Esophagus mucosa (tissue), 1 donor: ENCODE measurements around the gene RPL21. TPM values are rescaled to one million over a fixed set of nuclear protein-coding genes. Genes with fewer than 3 reads are reported as not detected.
A peak's percentile ranks its signal among the peaks of the same experiment; 100 is the strongest.
"Not testable (repeated sequence)": the region's sequence is repeated elsewhere in the genome, so short reads cannot be mapped to it uniquely, and the experiment has no call there.

Experiments used
- ATAC-seq: fragments of 200-7000 bp; cut with Tn5 transposase; one replicate; pipeline ENCODE4 v1.9.1; 2020
- total RNA-seq: library from RNA; stranded (reverse); gene quantifications from one replicate; pipeline ENCODE4 v1.2.4, GENCODE V29; 2023
- donor health status: DM: yes; HTN: yes; CAD: no.

The RPL21 gene
- total RNA-seq, 1 donor from 2014 or later = 1,003 TPM

GRCh38 chr13:27290715-27291114, 39.4 kb downstream of the RPL21 start:
- no peak for ATAC-seq

DNA sequence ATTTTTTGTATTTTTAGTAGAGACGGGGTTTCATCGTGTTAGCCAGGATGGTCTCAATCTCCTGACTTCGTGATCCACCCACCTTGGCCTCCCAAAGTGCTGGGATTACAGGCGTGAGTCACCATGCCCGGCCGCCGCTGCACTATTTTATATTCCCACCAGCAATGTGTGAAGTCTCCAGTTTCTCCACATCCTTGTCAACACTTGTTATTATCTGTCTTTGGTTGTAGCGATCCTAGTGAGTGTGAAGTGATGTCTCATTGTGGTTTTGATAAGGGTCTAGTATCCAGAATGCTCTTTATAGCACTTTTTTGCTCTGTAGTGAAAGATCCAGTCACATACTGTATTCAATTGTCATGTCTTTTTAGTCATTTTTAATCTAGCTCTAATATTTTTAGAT, 40.6 kb downstream of the RPL21 start:
- not testable (repeated sequence) for ATAC-seq

GRCh38 chr13:27293076-27293691, 41.8 kb downstream of the RPL21 start:
- ATAC-seq = no peak

DNA sequence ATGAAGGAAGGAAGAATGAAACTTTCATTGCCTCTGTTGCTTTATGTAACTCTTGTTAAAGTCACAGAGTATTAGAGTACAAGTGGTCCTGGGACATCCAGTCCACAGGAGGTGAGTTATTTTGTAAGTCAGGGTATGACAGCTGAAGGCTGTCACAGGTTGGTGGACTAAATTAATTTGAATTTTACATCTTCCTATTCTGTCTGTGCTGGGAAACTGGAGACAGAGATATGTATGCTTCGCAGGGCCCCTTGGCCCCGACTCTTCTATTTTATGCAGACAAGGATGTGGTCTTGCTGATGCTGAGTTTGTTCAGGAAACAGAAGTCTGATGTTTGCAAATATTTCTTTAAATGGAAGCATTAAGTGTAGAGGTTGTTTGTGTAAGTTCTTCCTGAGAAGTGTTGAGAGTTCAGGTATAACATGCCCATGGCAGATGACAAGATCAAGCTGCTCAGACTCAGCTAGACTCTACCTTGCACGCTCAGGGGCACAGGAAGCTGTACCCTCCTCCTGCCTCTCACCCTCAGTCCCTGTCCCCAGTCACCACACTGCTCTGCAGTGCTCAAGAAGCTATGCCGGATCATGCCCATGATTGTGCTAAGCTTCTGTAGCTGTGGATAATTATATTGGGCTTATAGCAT, 42.6 kb downstream of the RPL21 start:
- peak; percentile 55 for ATAC-seq

GRCh38 chr13:27295096-27295495, 43.7 kb downstream of the RPL21 start:
- ATAC-seq = no peak

GRCh38 chr13:27295660-27296059, 44.3 kb downstream of the RPL21 start:
- no peak for ATAC-seq

GRCh38 chr13:27296496-27296895, 45.1 kb downstream of the RPL21 start:
- no peak for ATAC-seq

- ATAC-seq = no peak
These were observed 47.5 kb downstream of the RPL21 start for GRCh38 chr13:27298849-27299248.

DNA sequence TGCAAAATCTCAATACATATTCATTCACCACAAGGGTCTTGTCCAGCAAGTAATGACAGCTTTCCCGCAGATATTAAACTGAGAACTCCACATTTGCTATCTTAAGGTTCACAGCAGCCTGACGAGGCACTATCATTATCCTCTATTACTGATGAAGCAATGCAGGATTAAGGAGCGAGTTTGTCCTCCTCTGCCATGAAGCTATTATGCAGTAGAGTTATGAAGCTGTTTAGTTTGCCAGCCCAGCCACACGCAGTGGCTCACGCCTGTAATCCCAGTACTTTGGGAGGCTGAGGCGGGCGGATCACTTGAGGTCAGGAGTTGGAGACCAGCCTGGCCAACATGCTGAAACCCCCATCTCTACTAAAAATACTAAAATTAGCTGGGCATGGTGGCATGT, 49.0 kb downstream of the RPL21 start:
- peak; percentile 82 for ATAC-seq

DNA sequence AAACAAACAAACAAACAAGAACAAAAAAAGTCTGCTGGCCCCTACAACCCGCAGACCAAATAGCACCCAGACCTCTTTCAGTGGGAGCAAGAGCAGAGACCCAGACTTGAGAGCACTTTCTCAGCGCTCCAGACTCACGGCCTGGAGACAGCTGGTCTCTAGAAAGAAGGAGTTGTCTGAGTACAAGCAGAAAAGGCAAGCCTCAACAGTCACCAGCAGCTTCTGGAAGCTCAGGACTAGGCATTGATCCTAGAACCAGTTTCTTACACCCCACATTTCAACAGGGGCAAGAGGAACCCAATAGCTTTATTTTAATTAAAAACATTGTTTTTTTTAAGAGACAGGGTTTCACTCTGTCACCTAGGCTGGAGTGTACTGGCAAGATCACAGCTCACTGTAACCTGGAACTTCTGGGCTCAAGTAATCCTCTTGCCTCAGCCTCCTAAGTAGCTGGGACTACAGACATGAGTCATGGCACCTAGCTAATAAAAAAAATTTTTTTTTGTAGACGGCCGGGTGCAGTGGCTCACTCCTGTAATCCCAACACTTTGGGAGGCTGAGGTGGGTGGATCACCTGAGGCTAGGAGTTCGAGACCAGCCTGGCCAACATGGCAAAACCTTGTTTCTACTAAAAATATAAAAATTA, 49.7 kb downstream of the RPL21 start:
- ATAC-seq = peak; percentile 69

GRCh38 chr13:27302643-27303262, 51.4 kb downstream of the RPL21 start:
- ATAC-seq = no peak

- ATAC-seq = no peak
These were observed 52.7 kb downstream of the RPL21 start for GRCh38 chr13:27304099-27304498.

DNA sequence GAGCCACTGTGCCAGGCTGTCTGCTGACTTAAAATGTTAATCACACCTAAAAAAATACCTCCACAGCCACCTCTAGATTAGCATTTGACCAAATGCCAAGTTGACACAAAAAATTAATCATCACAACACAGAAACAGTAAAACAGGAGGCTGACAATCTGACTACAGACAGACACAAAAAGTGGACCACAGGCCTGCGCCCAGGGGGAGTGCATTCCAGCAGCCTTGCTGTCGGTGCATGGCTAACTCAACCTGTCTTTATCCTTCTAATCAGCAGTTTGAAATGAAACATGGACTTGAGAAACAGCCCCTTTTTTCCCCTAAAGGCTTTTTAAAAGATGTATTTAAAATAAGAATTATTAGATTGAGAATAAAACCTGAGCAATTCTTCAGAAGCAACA, 53.3 kb downstream of the RPL21 start:
- no peak for ATAC-seq

Other genes with a start within 250 kb of the RPL21 start
- 7.1 TPM for gene USP12, start 79.7 kb upstream of the RPL21 start, total RNA-seq
- 4.7 TPM for gene RASL11A, start 19.3 kb downstream of the RPL21 start, total RNA-seq
- gene GTF3A, start 173.1 kb downstream of the RPL21 start, total RNA-seq = 71.1 TPM
- 36.0 TPM for gene MTIF3, start 199.0 kb downstream of the RPL21 start, total RNA-seq